ENCODE data around the gene FABP2.

GRCh38 chr4:119290598-119290997 is 31.3 kb downstream of the FABP2 start:
- TF ChIP-seq POLR2A (IDR thresholded peaks at IDR 0.05) (no peak), CTCF (IDR thresholded peaks at IDR 0.05) (no peak)
